Esophagus muscularis mucosa (tissue), 4 donors: Measurements from ENCODE around the gene KRT6B. TPM values are rescaled to one million over a fixed set of nuclear protein-coding genes. Genes with fewer than 3 reads are reported as not detected.

Experiments
- DNase-seq: peaks from one replicate; pipeline ENCODE4 v3.0.0-alpha.2; 2017; ENCODE audit errors: extremely low spot score
- H3K27ac ChIP-seq, 4 donors: fragments of 200-600 bp; sonication (generic); replicated peaks in 1 of 4; 1 replicate in 3 of 4; 2 replicates in 1 of 4; pipeline ENCODE4 v1.5.1; 2016 to 2019; ENCODE audit warnings: mild to moderate bottlenecking in 1 of 4
- H3K27me3 ChIP-seq, 4 donors: fragments of 200-600 bp; sonication (generic); one replicate each; pipeline versions ENCODE4 v1.5.1 to v1.6.0; 2016 to 2019
- H3K36me3 ChIP-seq, 4 donors: fragments of 200-600 bp; sonication (generic); one replicate each; pipeline ENCODE4 v1.5.1; 2016 to 2019
- H3K4me1 ChIP-seq, 4 donors: fragments of 200-600 bp; sonication (generic); one replicate each; pipeline ENCODE4 v1.5.1; 2016 to 2019
- H3K4me3 ChIP-seq, 4 donors: fragments of 200-600 bp; sonication (generic); 1 replicate in 2 of 4; 2 replicates in 2 of 4; pipeline ENCODE4 v1.5.1; 2016 to 2019; ENCODE audit warnings: mild to moderate bottlenecking in 4 of 4, moderate library complexity in 1 of 4
- H3K9me3 ChIP-seq, 4 donors: fragments of 200-600 bp; sonication (generic); 1 replicate in 3 of 4; 2 replicates in 1 of 4; pipeline ENCODE4 v1.5.1; 2016 to 2019
- EP300 ChIP-seq: sonication (generic); formaldehyde crosslinking; IDR thresholded peaks from one replicate; pipeline ENCODE4 v1.6.1; 2017; ENCODE audit warnings: antibody characterized with exemption
- POLR2A ChIP-seq: fragments of 450-650 bp; IDR thresholded peaks from one replicate; pipeline ENCODE4 v1.6.1; 2017; ENCODE audit warnings: antibody characterized with exemption, moderate library complexity, mild to moderate bottlenecking, low read depth
- POLR2AphosphoS5 ChIP-seq, 2 donors: sonication (generic); formaldehyde crosslinking; IDR thresholded peaks; one replicate each; pipeline ENCODE4 v1.6.1; 2017; ENCODE audit warnings: antibody characterized with exemption in 2 of 2
- WGBS: methylation state at CpG from one replicate; pipeline ENCODE4 v1.1.5; 2018; 5-methylcytosine and 5-hydroxymethylcytosine counted together
- intact Hi-C: fragments of 100-400 bp; cut with DNase I; formaldehyde crosslinking; loops from one replicate; pipeline ENCODE4 v1.15.1; 2023
- total RNA-seq, 4 donors: library from RNA; depleted of rRNA; stranded (reverse); fragments of >200 nt; gene quantifications; one replicate each; pipeline versions ENCODE4 v1.1.0 to v1.2.1, GENCODE V29; 2016
- TF ChIP-seq, protein P1 (sequence below), 3 experiments: fragments of 200-600 bp in 2 of 3; fragments of 450-650 bp in 1 of 3; sonication (generic) in 2 of 3; IDR thresholded peaks; one replicate each; pipeline ENCODE4 v1.5.1; 2017 to 2019; ENCODE audit warnings: antibody characterized with exemption in 3 of 3, mild to moderate bottlenecking in 2 of 3, moderate library complexity in 1 of 3

Gene KRT6B
- total RNA-seq, 4 donors from 2014 or later: not detected

DNA sequence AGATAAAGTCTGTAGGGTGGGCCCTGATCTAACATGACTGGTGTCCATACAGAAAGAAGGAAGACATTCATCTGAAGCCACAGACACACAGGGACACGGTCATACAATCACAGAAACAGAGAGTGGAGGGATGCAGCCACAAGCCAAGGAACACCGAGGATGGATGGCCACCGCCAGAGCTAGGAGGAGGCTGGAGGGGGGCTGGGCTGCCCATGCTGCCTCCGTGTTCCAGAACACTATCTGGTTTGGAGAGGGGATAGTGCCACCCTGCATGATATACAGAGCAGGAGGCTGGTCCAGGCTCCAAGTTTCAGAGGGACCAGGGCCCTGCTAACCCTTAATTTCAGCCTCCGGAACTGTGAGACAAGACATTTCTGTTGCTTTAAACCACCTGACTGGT lies 26.5 kb downstream of the KRT6B start:
- TF ChIP-seq POLR2A: no peak
- H3K9me3 ChIP-seq: no peaks in the 10 kb centered on the region
- peaks cover 0 to 4% (median 0%) of the 10 kb centered on the region in 4 donors for H3K27me3 ChIP-seq
- no peak overlapping the region for H3K4me3 ChIP-seq
- intact Hi-C loops: no loop called here
- H3K4me1 ChIP-seq: peaks cover 2 to 21% (median 16%) of the 10 kb centered on the region in 4 donors
- H3K27ac ChIP-seq: no peak overlapping the region
- no peak for DNase-seq
- H3K36me3 ChIP-seq: no peaks in the 10 kb centered on the region
- WGBS: 95% methylated on average over 5 of the region's 5 CpGs

DNA sequence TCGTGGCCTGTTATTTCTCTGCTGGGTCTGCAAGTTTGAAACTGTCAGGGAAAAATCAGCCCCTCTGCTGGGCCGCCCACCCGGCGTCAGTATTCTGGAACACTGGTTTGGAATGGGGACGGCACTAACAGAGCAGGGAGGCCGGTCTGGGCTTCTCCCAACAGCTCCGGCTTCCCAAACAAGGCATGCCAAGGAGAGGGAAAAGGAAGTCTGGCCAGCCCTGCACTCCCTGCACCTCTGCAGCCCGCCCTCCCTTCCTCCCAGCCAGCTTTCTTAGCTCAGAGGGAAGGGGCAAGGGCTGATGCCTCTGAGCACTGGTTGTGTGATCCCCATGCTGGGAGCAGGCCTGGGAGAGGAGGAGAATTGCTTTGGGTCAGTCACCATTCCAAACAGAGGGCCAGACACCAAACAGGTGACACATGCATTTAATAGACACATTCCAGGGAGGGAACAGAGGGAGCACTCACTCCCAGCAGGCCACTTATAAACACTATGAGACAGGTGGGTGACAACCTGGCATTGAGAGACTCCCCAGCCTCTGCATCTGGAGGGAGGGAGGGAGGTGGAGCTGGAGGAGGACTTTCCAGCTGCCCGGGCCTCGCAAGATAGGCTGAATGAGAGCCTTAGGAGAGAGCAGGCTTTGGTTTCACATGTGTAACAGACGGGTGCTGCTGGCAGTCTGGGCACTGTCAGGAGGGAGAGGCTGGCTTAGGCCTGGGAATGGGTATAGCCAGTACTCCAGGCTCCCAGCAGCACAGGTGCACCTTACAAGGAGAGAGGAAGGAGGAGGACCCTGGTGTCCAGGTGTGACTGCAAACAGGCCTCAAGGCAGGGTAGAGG lies 28.1 kb downstream of the KRT6B start:
- H3K9me3 ChIP-seq: no peaks in the 10 kb centered on the region
- 32% methylated on average over 6 of the region's 11 CpGs for WGBS
- no peak for DNase-seq
- no peaks in the 10 kb centered on the region for H3K27me3 ChIP-seq
- peaks cover 2 to 21% (median 16%) of the 10 kb centered on the region in 4 donors for H3K4me1 ChIP-seq
- intact Hi-C loops: no loop called here
- H3K36me3 ChIP-seq: no peaks in the 10 kb centered on the region
- peak overlapping the region; percentile 33 to 71 (median 47) for H3K27ac ChIP-seq
- H3K4me3 ChIP-seq: no peak overlapping the region
- TF ChIP-seq, protein P1, sequence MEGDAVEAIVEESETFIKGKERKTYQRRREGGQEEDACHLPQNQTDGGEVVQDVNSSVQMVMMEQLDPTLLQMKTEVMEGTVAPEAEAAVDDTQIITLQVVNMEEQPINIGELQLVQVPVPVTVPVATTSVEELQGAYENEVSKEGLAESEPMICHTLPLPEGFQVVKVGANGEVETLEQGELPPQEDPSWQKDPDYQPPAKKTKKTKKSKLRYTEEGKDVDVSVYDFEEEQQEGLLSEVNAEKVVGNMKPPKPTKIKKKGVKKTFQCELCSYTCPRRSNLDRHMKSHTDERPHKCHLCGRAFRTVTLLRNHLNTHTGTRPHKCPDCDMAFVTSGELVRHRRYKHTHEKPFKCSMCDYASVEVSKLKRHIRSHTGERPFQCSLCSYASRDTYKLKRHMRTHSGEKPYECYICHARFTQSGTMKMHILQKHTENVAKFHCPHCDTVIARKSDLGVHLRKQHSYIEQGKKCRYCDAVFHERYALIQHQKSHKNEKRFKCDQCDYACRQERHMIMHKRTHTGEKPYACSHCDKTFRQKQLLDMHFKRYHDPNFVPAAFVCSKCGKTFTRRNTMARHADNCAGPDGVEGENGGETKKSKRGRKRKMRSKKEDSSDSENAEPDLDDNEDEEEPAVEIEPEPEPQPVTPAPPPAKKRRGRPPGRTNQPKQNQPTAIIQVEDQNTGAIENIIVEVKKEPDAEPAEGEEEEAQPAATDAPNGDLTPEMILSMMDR (IDR thresholded peaks at IDR 0.05): no peak
- TF ChIP-seq POLR2A: no peak
- TF ChIP-seq POLR2AphosphoS5 (IDR thresholded peaks at IDR 0.05): no peak
- no peak for TF ChIP-seq EP300

DNA sequence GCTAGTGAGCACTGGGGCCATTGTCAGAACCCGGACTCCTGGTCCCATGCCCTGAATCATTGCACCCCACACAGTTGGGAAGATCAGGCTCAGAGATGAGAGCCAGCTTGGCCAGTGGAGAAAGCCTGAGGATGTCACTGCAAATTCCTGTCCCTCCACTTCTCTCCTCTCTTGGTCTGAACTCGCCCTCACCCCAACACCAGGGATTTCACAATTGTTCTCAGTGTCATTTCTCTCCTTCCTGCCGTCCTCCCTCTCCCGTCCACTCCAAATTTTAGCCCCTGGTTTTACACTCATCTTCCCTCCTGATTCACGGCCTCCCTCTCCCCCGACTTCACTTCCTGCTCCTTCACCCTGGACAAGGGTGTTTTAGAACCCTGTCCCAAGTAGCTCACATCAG lies 28.9 kb downstream of the KRT6B start:
- intact Hi-C loops: no loop called here
- WGBS: 66% methylated on average over 6 of the region's 6 CpGs

GRCh38 chr12:52419656-52420055 lies 32.3 kb downstream of the KRT6B start:
- TF ChIP-seq POLR2AphosphoS5 (IDR thresholded peaks at IDR 0.05) (no peak), EP300 (no peak), POLR2A (no peak)
- TF ChIP-seq, protein P1 (IDR thresholded peaks at IDR 0.05): no peak
- Histone ChIP-seq H3K27ac (no peak overlapping the region), H3K4me3 (no peak overlapping the region), H3K27me3 (no peaks in the 10 kb centered on the region), H3K9me3 (no peaks in the 10 kb centered on the region), H3K4me1 (peaks cover 2 to 36% (median 30%) of the 10 kb centered on the region in 4 donors), H3K36me3 (no peaks in the 10 kb centered on the region)
- intact Hi-C loops: no loop called here
- no peak for DNase-seq
- WGBS: 90% methylated on average over 1 of the region's 1 CpG

More for the DNA sequence above, 28.9 kb downstream of the KRT6B start:
- peaks cover 2 to 21% (median 16%) of the 10 kb centered on the region in 4 donors for H3K4me1 ChIP-seq
- DNase-seq: no peak
- no peaks in the 10 kb centered on the region for H3K36me3 ChIP-seq
- TF ChIP-seq POLR2A (no peak), EP300 (no peak), POLR2AphosphoS5 (IDR thresholded peaks at IDR 0.05) (no peak)
- TF ChIP-seq, protein P1 (IDR thresholded peaks at IDR 0.05): no peak
- peak overlapping the region; percentile 33 to 71 (median 47) for H3K27ac ChIP-seq
- H3K4me3 ChIP-seq: no peak overlapping the region
- H3K9me3 ChIP-seq: no peaks in the 10 kb centered on the region
- H3K27me3 ChIP-seq: no peaks in the 10 kb centered on the region

DNA sequence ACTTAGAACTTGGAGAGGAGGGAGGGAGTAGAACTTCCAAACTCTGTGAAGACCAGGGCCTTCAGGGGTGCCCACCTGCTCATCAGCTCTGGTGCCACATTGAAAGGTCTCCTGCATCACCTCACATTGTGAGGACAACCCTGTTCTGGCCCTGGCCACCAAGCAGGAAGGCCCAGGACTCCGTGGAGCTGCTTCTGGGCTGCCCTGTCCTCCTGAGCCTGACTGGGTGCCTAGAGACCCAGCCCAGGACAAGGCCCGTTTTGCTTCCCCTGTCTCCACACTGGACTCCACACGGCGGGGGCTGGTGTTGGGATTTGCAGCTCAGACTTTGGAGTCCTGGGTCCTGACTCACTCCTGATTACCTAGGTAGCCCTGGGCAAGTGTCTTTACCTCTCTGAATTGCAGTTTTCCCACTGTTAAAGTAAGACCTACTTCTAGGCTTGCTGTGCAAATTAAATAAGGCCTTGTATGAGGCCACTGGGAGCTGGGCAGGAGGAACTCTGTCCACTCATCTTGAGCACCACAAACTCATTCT lies 33.3 kb downstream of the KRT6B start:
- Histone ChIP-seq H3K9me3 (no peaks in the 10 kb centered on the region), H3K36me3 (no peaks in the 10 kb centered on the region), H3K4me1 (peaks cover under 1 to 27% (median 24%) of the 10 kb centered on the region in 4 donors), H3K27ac (no peak overlapping the region), H3K27me3 (no peaks in the 10 kb centered on the region), H3K4me3 (no peak overlapping the region)
- TF ChIP-seq, protein P1 (IDR thresholded peaks at IDR 0.05): no peak
- TF ChIP-seq EP300 (no peak), POLR2AphosphoS5 (IDR thresholded peaks at IDR 0.05) (no peak), POLR2A (no peak)
- intact Hi-C loops: no loop called here
- DNase-seq: no peak
- 100% methylated on average over 1 of the region's 4 CpGs for WGBS
